ENCODE measurements around the gene RNF223. TPM values are rescaled to one million over a fixed set of nuclear protein-coding genes. Genes with fewer than 3 reads are reported as not detected.

RNF223 gene
- total and polyA plus RNA-seq, 2 of the 13 experiments (the other 11 are each of a cell fraction or from before 2014, with no cell fraction given), result 0.03 TPM; not detected in 1

GRCh38 chr1:1122078-1122811 is 48.1 kb upstream of the RNF223 start (continued):
- TF ChIP-seq RFX3 (CRISPR knock-in tag; IDR thresholded peaks at IDR 0.05), result no peak
- TF ChIP-seq IRF2 (CRISPR knock-in tag; IDR thresholded peaks at IDR 0.05), result 0 out of 2 replicates have a peak, but pooled peaks have one; percentile 16
- TF ChIP-seq, protein P1, sequence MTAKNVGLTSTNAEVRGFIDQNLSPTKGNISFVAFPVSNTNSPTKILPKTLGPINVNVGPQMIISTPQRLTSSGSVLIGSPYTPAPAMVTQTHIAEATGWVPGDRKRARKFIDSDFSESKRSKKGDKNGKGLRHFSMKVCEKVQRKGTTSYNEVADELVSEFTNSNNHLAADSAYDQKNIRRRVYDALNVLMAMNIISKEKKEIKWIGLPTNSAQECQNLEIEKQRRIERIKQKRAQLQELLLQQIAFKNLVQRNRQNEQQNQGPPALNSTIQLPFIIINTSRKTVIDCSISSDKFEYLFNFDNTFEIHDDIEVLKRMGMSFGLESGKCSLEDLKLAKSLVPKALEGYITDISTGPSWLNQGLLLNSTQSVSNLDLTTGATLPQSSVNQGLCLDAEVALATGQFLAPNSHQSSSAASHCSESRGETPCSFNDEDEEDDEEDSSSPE (CRISPR knock-in tag; IDR thresholded peaks at IDR 0.05), result 0 out of 2 replicates have a peak, but pooled peaks have one; percentile 14
- no peak for TF ChIP-seq ZFP37 (CRISPR knock-in tag; IDR thresholded peaks at IDR 0.05; ENCODE audit: borderline replicate concordance)
- peak; percentile 69 for TF ChIP-seq ZBTB7B (CRISPR knock-in tag; IDR thresholded peaks at IDR 0.05)
- 0 out of 2 replicates have a peak, but pooled peaks have one; percentile 48 for TF ChIP-seq ZNF678 (CRISPR knock-in tag; IDR thresholded peaks at IDR 0.05)
- TF ChIP-seq TRIM24 (CRISPR knock-in tag; IDR thresholded peaks at IDR 0.05), result no peak
- peak; percentile 56; the same call in 1 of the 2 replicates for TF ChIP-seq IKZF5 (CRISPR knock-in tag; IDR thresholded peaks at IDR 0.05)
- no peak for TF ChIP-seq ZNF709 (CRISPR knock-in tag; IDR thresholded peaks at IDR 0.05)
- no peak for TF ChIP-seq ZNF557 (CRISPR knock-in tag; IDR thresholded peaks at IDR 0.05)
- peak; percentile 88 for TF ChIP-seq JARID2 (CRISPR knock-in tag; IDR thresholded peaks at IDR 0.05; ENCODE audit: insufficient replicate concordance)
- no peak for TF ChIP-seq SIX4 (CRISPR knock-in tag; IDR thresholded peaks at IDR 0.05)
- no peak for TF ChIP-seq PBX2 (CRISPR knock-in tag; IDR thresholded peaks at IDR 0.05)
- 0 out of 2 replicates have a peak, but pooled peaks have one; percentile 24 for TF ChIP-seq FOSL2 (CRISPR knock-in tag; IDR thresholded peaks at IDR 0.05)
- no peak for TF ChIP-seq MAZ (IDR thresholded peaks at IDR 0.05; ENCODE audit: borderline replicate concordance, low read depth, low read length)
- TF ChIP-seq MAZ (CRISPR knock-in tag; IDR thresholded peaks at IDR 0.05; ENCODE audit: low read depth), result peak; percentile 85
- TF ChIP-seq FOXA3 (CRISPR knock-in tag; IDR thresholded peaks at IDR 0.05), result 0 out of 2 replicates have a peak, but pooled peaks have one; percentile 9
- no peak for TF ChIP-seq POLR2AphosphoS5 (IDR thresholded peaks at IDR 0.05; ENCODE audit: low read depth, low read length)
- peak; percentile 23; the same call in 1 of the 2 replicates for TF ChIP-seq CBX5 (CRISPR knock-in tag; IDR thresholded peaks at IDR 0.05; ENCODE audit: borderline replicate concordance)
- no peak for TF ChIP-seq SOX6 (IDR thresholded peaks at IDR 0.05)
- peak; percentile 46 for TF ChIP-seq SOX6 (CRISPR knock-in tag; IDR thresholded peaks at IDR 0.05)

Measured in HepG2 (cell line).